Neural cell (in vitro differentiated cells): ENCODE measurements around the gene HS6ST3. TPM values are rescaled to one million over a fixed set of nuclear protein-coding genes. Genes with fewer than 3 reads are reported as not detected.

ENCODE experiments used
- H2AFZ ChIP-seq: fragments of 200-600, 300-800 bp; sonication (generic), shearing (Covaris generic); 2 replicates; pipeline ENCODE4 v1.6.0; 2014; ENCODE audit warnings: low read depth, mild to moderate bottlenecking, antibody characterized with exemption, low read length, moderate library complexity
- H3F3A ChIP-seq: fragments of 200-600 bp; shearing (Covaris generic); 2 replicates; pipeline ENCODE4 v1.6.1; 2016; ENCODE audit warnings: mild to moderate bottlenecking, moderate library complexity, mixed read lengths, antibody characterized with exemption, low read length; ENCODE audit not compliant: insufficient read depth, poor library complexity, severe bottlenecking
- H3K27ac ChIP-seq: fragments of 200-600, 300-800 bp; sonication (generic), shearing (Covaris generic); 2 replicates; pipeline ENCODE4 v1.5.1; 2014; ENCODE audit warnings: mild to moderate bottlenecking, low read length, moderate library complexity
- H3K27me3 ChIP-seq: fragments of 300-800, 200-600 bp; sonication (generic), shearing (Covaris generic); 2 replicates; pipeline ENCODE4 v1.6.0; 2014; ENCODE audit warnings: mild to moderate bottlenecking, low read depth, low read length, moderate library complexity; ENCODE audit not compliant: insufficient read depth
- H3K36me3 ChIP-seq: fragments of 300-800, 200-600 bp; sonication (generic), shearing (Covaris generic); 2 replicates; pipeline ENCODE4 v1.5.1; 2014; ENCODE audit warnings: mild to moderate bottlenecking, antibody characterized with exemption, low read length, moderate library complexity; ENCODE audit not compliant: insufficient read depth
- H3K4me2 ChIP-seq: fragments of 300-800, 200-600 bp; sonication (generic), shearing (Covaris generic); 2 replicates; pipeline ENCODE4 v1.6.0; 2014; ENCODE audit warnings: mild to moderate bottlenecking, low read length
- H3K4me3 ChIP-seq: fragments of 300-800, 200-600 bp; sonication (generic), shearing (Covaris generic); 2 replicates; pipeline ENCODE4 v1.5.1; 2014; ENCODE audit warnings: mild to moderate bottlenecking, low read length, moderate library complexity
- H3K79me2 ChIP-seq: fragments of 200-600 bp; shearing (Covaris generic); replicated peaks from 2 replicates; pipeline ENCODE4 v1.6.0; 2014; ENCODE audit warnings: mild to moderate bottlenecking, low read length, moderate library complexity; ENCODE audit not compliant: insufficient read depth
- H3K9ac ChIP-seq: fragments of 300-800, 200-600 bp; sonication (generic), shearing (Covaris generic); 2 replicates; pipeline ENCODE4 v1.6.1; 2016; ENCODE audit warnings: mild to moderate bottlenecking, low read length, mixed read lengths
- H3K9me2 ChIP-seq: fragments of 200-600 bp; shearing (Covaris generic); 2 replicates; pipeline ENCODE4 v1.6.1; 2016; ENCODE audit warnings: mild to moderate bottlenecking, low read length, mixed read lengths; ENCODE audit not compliant: insufficient read depth
- H3K9me3 ChIP-seq: fragments of 200-600, 300-800 bp; sonication (generic), shearing (Covaris generic); 2 replicates; pipeline ENCODE4 v1.6.1; 2016; ENCODE audit warnings: mild to moderate bottlenecking, mixed run types, low read length, moderate library complexity, mixed read lengths
- H4K20me1 ChIP-seq: fragments of 200-600 bp; shearing (Covaris generic); 2 replicates; pipeline ENCODE4 v1.6.1; 2016; ENCODE audit warnings: mild to moderate bottlenecking, mixed run types; ENCODE audit not compliant: insufficient read depth
- EP300 ChIP-seq: fragments of 450-650 bp; conservative IDR thresholded peaks from 2 replicates; pipeline ENCODE4 v1.6.1; 2014; ENCODE audit warnings: antibody characterized with exemption, mild to moderate bottlenecking, moderate library complexity; ENCODE audit not compliant: poor library complexity, severe bottlenecking
- EZH2 ChIP-seq: fragments of 200-600, 300-800 bp; shearing (Covaris generic), sonication (generic); IDR thresholded peaks from 2 replicates; pipeline ENCODE4 v1.6.1; 2014; ENCODE audit warnings: antibody characterized with exemption, low read length, borderline replicate concordance, mild to moderate bottlenecking; ENCODE audit not compliant: insufficient read depth, poor library complexity, severe bottlenecking
- MXI1 ChIP-seq: fragments of 450-650 bp; conservative IDR thresholded peaks from 2 replicates; pipeline ENCODE4 v1.6.1; 2014; ENCODE audit warnings: antibody characterized with exemption, mild to moderate bottlenecking; ENCODE audit not compliant: poor library complexity, severe bottlenecking
- RAD21 ChIP-seq: fragments of 450-650 bp; conservative IDR thresholded peaks from 2 replicates; pipeline ENCODE4 v1.6.1; 2014; ENCODE audit warnings: antibody characterized with exemption, mild to moderate bottlenecking, moderate library complexity
- SMC3 ChIP-seq: fragments of 450-650 bp; conservative IDR thresholded peaks from 2 replicates; pipeline ENCODE4 v1.6.1; 2014; ENCODE audit warnings: antibody characterized with exemption, mild to moderate bottlenecking, moderate library complexity; ENCODE audit not compliant: poor library complexity
- TAF1 ChIP-seq: IDR thresholded peaks from 2 replicates; pipeline ENCODE4 v1.6.1; 2012; ENCODE audit warnings: low read depth
- polyA plus RNA-seq: library from polyadenylated mRNA; depleted of rRNA; stranded (reverse); fragments of >200 nt; gene quantifications from 2 replicates; pipeline ENCODE4 v1.2.3, GENCODE V29; 2014
- TF ChIP-seq, protein P1 (sequence below): fragments of 450-650 bp; IDR thresholded peaks from 2 replicates; pipeline ENCODE4 v1.5.1; 2014; ENCODE audit warnings: antibody characterized with exemption, mild to moderate bottlenecking, moderate library complexity; ENCODE audit not compliant: poor library complexity, severe bottlenecking
- TF ChIP-seq, protein P2 (sequence below): IDR thresholded peaks from 2 replicates; pipeline ENCODE4 v1.6.1; 2012; ENCODE audit warnings: borderline replicate concordance

The HS6ST3 gene
- polyA plus RNA-seq, 1 donor from 2014 or later = 10.9 TPM

DNA sequence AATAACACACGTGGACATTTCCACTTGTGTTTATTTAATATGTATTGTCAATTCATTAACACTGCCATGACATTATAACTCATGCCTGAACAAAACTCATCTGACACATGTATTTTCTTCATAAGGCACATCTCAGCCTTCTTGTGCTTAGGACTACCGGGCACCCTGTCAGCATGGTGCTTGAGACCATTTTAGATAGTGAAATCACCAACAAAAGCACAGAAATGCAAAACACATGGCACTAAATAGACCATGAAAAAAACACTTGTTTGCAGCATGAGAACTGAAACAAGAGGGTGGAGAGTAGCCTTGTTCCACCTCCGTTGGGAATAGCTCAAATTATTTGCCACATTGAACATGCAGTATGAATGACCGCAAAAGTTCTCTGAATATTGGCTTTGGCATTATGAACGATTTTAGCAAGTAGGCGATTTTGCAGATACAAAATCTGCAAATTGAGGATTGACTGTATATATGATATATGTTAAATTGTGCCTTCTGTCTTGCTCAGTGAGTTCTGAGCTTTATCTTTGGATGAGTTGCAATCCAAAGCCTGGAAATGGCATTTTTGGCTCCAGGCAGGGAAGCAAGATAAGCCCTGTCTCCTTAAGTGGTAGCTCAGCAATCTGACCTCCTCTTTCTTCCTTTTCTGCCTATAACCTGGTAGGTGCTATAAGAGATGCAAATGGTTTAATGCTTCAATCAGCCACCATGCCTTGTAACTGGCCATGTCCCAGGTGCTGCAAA, 328.2 kb downstream of the HS6ST3 start:
- H3K27ac ChIP-seq = no peak overlapping the region
- no peak for TF ChIP-seq EZH2
- no peak for TF ChIP-seq EP300
- TF ChIP-seq MXI1 = no peak
- no peak for TF ChIP-seq RAD21
- no peak for TF ChIP-seq SMC3

DNA sequence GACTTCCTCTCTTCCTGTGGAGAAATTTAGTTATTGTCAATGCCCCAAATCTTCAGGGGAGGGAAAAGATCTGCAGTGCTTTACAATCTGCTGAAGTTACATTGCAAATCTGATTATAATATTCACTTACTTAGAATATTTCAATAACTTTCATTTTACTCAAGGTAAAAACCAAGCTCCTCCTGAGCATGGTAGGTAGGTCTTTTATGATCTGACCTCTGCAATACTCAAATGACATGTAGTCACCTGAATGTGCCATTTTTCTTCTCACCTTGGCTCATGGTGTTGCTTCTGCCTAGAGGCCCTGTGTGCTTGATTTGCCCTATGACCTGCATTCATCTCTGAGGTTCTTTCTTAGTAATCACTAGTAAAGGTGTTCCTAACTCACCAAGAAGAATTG, 331.4 kb downstream of the HS6ST3 start:
- Histone ChIP-seq H3K79me2 (no peaks in the 10 kb centered on the region), H3K27me3 (no peaks in the 10 kb centered on the region), H3K36me3 (no peaks in the 10 kb centered on the region), H4K20me1 (no peaks in the 10 kb centered on the region), H2AFZ (no peak overlapping the region), H3K4me2 (no peak overlapping the region), H3K9me3 (no peaks in the 10 kb centered on the region), H3K9ac (no peak overlapping the region), H3K27ac (no peak overlapping the region), H3F3A (no peaks in the 10 kb centered on the region), H3K4me3 (no peak overlapping the region), H3K9me2 (no peaks in the 10 kb centered on the region)
- TF ChIP-seq EZH2 (no peak), SMC3 (no peak), RAD21 (no peak), TAF1 (no peak)
- TF ChIP-seq, protein P1, sequence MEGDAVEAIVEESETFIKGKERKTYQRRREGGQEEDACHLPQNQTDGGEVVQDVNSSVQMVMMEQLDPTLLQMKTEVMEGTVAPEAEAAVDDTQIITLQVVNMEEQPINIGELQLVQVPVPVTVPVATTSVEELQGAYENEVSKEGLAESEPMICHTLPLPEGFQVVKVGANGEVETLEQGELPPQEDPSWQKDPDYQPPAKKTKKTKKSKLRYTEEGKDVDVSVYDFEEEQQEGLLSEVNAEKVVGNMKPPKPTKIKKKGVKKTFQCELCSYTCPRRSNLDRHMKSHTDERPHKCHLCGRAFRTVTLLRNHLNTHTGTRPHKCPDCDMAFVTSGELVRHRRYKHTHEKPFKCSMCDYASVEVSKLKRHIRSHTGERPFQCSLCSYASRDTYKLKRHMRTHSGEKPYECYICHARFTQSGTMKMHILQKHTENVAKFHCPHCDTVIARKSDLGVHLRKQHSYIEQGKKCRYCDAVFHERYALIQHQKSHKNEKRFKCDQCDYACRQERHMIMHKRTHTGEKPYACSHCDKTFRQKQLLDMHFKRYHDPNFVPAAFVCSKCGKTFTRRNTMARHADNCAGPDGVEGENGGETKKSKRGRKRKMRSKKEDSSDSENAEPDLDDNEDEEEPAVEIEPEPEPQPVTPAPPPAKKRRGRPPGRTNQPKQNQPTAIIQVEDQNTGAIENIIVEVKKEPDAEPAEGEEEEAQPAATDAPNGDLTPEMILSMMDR = no peak
- TF ChIP-seq, protein P2, sequence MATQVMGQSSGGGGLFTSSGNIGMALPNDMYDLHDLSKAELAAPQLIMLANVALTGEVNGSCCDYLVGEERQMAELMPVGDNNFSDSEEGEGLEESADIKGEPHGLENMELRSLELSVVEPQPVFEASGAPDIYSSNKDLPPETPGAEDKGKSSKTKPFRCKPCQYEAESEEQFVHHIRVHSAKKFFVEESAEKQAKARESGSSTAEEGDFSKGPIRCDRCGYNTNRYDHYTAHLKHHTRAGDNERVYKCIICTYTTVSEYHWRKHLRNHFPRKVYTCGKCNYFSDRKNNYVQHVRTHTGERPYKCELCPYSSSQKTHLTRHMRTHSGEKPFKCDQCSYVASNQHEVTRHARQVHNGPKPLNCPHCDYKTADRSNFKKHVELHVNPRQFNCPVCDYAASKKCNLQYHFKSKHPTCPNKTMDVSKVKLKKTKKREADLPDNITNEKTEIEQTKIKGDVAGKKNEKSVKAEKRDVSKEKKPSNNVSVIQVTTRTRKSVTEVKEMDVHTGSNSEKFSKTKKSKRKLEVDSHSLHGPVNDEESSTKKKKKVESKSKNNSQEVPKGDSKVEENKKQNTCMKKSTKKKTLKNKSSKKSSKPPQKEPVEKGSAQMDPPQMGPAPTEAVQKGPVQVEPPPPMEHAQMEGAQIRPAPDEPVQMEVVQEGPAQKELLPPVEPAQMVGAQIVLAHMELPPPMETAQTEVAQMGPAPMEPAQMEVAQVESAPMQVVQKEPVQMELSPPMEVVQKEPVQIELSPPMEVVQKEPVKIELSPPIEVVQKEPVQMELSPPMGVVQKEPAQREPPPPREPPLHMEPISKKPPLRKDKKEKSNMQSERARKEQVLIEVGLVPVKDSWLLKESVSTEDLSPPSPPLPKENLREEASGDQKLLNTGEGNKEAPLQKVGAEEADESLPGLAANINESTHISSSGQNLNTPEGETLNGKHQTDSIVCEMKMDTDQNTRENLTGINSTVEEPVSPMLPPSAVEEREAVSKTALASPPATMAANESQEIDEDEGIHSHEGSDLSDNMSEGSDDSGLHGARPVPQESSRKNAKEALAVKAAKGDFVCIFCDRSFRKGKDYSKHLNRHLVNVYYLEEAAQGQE = no peak

More for the DNA sequence above, 328.2 kb downstream of the HS6ST3 start:
- no peaks in the 10 kb centered on the region for H3F3A ChIP-seq
- no peak overlapping the region for H3K4me3 ChIP-seq
- H3K36me3 ChIP-seq = no peaks in the 10 kb centered on the region
- no peak overlapping the region for H3K9ac ChIP-seq
- H3K79me2 ChIP-seq = no peaks in the 10 kb centered on the region
- H3K9me3 ChIP-seq = no peaks in the 10 kb centered on the region
- H3K9me2 ChIP-seq = no peaks in the 10 kb centered on the region
- H4K20me1 ChIP-seq = no peaks in the 10 kb centered on the region
- no peak overlapping the region for H3K4me2 ChIP-seq
- no peaks in the 10 kb centered on the region for H3K27me3 ChIP-seq
- no peak overlapping the region for H2AFZ ChIP-seq
